Measurements from ENCODE around the gene POLL.
A peak's percentile ranks its signal among the peaks of the same experiment; 100 is the strongest.
"Not testable (repeated sequence)": the region's sequence is repeated elsewhere in the genome, so short reads cannot be mapped to it uniquely, and the experiment has no call there.

Gene POLL

DNA sequence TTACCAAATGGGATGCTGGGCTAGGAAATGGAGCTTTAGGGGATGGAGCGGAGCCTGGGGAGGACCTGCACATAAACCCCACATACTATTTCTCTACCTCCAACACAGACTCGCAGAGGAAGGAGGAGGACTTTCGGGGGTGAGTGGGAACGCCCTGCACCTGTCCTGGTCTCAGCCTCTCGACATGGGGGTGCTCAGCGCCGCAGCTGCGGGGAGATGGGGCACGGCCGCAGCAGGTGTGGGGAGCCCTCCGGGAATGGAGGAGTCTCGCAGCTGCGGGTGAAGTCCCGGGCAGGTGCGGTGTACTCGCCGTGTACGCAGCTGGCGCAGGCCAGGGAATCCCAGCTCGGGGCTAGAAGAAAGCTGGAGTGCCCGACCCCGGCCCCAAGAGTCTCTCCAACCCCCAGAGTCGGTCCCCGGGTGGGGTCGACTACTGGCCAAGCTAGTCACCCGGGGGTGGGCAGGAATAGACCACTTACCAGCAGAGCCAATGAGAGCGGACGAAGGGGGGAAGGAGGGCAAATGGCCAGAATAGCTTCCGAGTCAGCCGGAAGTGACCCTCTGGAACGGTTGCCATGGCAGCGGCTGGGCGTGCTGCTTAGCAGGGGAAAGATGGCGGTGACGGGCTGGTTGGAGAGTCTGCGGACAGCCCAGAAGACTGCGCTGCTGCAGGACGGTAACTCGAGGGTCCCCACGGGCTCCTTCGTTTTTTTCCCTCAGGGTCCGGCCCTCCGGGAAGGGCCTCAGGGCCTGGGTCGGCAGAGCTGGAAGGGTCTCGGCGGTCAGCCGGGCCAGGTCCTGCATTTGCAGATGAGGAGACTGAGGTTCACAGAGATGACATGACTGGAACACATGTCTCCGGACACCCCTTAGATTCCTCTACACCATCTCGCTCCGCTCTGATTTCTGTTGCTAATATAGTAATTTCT, at the start of gene POLL, which contains the start of gene DPCD:
TSS of gene POLL (minus strand) at position 533 of the 929 bp plus-strand sequence. CDS start 897 bp downstream, outside the sequence.
TSS of gene DPCD (plus strand) at position 597 of the 929 bp plus-strand sequence. CDS start at position 613, 16 bp downstream.
- peak; percentile 96 for DNase-seq

DNA sequence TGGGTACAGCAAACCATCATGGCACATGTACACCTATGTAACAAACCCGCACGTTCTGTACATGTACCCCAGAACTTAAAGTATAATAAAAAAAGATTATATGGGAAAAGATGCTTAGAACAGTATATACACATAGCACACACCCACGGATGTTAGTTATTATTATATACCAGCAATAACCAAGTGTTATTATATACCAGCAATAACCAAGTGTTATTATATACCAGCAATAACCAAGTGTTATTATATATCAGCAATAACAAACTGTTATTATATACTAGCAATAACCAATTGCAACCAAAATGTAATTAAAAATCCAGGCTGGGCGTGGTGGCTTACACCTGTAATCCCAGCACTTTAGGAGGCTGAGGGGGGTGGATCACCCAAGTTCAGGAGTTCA, 45.5 kb upstream of the POLL start:
- DNase-seq: not testable (repeated sequence)

DNA sequence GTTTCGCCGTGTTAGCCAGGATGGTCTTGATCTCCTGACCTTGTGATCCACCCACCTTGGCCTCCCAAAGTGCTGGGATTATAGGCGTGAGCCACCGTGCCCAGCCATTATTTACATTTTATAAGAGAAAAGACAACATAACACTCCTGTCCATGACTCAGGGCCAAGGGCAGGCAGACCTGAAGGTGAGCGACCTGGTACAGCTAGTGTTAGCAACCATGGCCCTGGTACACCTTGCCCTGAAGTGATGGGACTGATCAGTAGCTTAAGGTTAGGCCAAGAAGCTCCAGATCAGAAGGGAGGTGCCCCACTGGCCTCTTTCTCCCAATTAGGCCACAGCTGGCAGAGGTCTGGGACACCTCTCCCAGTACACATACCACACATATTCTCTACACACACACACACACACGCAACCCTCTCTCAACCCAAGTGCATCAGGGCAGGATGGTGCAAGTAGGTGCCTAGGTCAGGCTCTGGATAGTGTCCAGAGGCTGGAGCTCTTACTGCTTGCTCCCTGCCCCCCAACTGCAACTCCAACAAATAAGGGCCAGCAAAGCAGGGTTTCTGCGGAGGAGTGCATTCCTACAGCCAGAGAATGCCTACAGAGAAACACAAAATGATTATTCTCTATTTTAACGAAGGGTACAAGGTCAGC, 43.9 kb upstream of the POLL start:
- DNase-seq: no peak

GRCh38 chr10:101630633-101630920, 42.5 kb upstream of the POLL start:
- no peak for DNase-seq

GRCh38 chr10:101629837-101630632, 42.0 kb upstream of the POLL start:
- DNase-seq: peak; percentile 72

GRCh38 chr10:101625821-101626412, 37.9 kb upstream of the POLL start:
- no peak for DNase-seq

DNA sequence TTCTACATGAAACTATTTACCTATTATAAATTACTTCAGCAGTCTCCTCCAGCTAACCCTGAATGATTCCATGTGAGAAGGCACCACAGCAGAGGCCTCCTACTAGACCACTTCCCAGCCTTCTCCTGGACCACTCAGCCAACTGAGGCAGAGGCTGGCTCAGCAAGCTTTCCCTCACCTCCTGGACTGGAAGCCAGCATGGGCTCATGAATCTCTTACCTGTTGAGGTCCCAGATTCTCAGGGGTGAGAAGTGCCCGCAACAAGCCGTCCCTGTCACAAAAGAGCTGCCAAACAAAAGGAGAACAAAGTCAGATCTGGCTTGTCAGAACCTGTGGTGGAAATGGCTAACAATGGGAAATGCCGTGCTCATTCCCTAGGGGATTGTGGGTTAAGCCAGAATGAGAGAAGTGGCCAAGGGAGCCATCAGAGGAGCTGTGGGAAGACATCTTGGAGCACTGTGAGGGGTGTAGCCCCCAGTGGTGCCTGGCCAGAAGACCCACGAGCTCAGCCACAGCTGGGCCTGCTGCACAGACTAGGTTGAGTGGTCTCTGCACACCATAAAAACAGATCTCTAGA, 36.6 kb upstream of the POLL start:
- no peak for DNase-seq

DNA sequence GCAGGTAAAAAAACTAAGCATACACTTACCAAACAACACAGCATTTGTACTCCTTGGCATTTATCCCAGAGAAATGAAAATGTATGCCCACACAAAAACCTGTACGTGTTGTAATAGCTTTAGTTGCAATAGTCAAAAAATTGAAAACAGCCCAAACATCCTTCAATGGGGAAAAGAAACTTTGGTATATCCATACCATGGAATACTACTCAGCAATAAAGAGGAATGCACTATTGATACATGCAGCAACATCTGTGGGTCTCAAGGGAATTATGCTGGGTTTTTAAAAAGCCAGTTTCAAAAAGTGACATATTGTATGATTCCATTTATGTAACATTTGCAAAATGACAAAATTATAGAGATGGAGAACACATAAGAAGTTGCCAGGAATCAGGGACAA, 35.5 kb upstream of the POLL start:
- DNase-seq: no peak

DNA sequence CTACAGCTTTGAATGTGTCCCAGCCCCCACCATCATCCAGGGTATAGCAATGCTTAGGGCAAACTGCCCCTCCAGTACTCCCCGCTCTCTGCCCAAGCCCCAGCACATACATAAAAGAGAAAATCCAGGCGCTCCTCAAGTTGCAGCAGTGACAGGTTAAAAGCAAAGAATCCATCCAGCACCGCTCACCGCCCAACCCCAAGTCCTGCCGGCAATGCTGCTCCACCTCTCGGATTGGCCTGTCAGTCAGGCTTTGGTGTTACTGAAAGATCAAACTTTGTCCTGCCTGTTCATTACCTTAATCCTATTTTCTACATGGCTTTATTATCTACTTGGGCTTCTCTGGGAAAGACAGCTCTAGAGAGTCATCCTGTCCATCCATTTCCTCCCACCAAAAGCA, 31.9 kb upstream of the POLL start:
- no peak for DNase-seq

GRCh38 chr10:101618871-101619270, 30.8 kb upstream of the POLL start:
- DNase-seq: no peak

GRCh38 chr10:101617824-101618568, 29.9 kb upstream of the POLL start:
- no peak for DNase-seq

DNA sequence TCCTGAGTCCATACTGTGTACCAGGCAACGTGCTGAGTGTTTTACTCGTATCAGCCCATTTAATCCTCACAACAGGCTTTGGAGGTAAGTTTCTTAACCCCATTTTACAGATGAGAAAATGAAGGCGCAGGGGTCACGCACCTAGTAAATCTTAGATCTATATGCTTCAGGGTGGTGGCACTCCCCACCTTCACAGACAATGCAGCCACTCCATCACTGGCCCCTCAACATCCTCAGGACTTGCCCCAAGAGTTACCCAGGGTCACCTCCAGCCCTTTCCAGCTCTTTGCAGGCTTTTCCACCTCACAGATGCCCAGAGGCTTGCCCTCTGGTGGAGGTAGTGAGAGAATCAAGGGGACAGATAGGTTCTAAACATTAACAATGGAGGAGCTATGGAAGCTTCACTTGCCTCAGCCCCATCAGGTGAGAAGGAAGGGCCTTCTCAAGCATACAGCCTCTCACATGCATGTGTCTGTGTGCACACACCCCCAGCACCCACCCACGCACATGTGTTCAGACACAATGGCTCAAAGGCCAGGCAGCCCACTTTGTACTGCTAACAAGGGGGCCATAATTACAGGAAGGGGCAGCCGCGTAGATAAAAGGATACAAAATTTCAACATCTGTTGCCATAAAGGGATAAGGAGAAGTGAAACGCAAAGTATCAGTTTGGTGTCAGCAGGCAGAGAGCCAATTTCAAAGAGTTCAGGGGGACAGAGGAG, 29.2 kb upstream of the POLL start:
- DNase-seq: no peak

DNA sequence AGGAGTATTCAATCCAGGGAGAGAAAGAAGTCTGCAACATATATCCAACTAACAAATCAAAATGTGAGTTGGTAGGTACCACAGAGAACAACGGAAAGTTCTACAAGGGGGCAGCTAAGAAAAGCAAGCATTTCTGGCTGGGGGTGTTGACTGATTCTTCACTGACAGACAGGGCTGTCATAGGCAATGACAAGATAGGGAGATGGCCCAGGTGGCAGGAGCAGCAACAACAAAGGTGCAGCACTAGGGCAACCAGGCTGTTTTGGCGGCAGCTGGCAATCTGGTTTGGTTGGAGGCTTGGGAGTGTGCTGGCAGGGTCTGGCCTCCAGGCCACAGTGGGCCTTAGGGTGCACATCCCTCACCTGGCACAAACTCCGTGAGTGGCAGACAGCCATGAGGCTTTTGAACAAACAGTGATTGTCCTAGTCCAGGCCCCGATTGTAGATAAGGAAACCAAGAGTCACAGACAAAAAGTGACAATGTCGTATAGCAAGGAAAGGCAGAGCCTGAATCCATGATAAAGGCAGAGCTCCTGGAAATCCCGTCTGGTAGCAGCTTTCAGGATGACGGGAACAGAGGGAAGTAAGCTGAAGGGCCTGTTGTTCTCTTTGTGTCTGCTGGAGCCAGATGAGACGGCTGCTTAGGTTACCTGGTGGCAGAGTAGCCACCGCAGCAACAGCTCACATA, 28.5 kb upstream of the POLL start:
- no peak for DNase-seq

- DNase-seq: no peak
Observed at GRCh38 chr10:101615525-101616116, 27.6 kb upstream of the POLL start.

- no peak for DNase-seq
Observed at GRCh38 chr10:101614663-101615524, 26.8 kb upstream of the POLL start.

DNA sequence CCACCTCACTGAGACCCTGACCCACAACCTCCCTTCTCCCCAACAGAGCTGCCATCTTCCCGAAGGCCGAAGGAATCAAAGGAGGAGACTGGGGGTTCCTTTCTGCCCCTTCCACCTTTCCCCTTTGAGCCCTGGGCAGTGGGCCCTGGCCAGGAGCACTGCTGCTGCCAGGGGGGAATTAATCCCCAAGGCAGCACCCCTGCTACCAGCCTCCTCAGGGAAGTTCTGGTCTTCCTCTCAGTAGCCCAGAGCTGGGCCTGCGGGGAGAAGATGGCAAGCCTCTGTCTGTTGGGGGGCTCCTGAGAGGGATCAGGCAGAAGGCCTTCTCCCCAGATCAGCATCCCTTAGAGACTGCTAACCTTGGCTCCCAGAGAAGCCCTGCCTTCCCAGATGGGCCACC, 25.6 kb upstream of the POLL start:
- no peak for DNase-seq

DNA sequence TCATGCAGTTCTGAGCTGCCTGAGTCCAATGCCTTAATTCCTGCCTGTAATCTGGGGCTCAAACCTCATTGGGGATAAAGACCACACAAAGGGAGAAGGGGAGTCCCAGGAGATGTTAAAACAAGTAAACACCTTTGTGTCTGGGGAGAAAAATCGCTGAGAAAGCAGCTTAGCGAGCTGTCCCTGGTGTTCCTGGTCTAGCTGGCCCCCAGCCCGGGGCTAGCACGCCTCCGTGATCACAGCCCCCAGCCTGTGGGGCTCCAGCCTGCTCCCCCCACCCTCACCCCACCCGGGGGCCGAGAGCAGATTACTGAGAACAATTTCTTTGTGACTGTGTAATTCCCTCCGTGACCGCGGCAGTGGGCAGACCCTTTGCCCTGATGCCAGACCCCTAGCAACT, 24.8 kb upstream of the POLL start:
- DNase-seq: peak; percentile 6

- DNase-seq: no peak
Observed at GRCh38 chr10:101612086-101612485, 24.0 kb upstream of the POLL start.
